Upper lobe of left lung (tissue), 4 donors: Measurements from ENCODE around the gene CBX8.

Source experiments
- CTCF ChIP-seq, 6 experiments: fragments of 450-650 bp in 4 of 6; fragments of 200-600 bp in 2 of 6; sonication (generic) in 2 of 6; IDR thresholded peaks; one replicate each; pipeline ENCODE4 v1.5.1; 2016 to 2019; ENCODE audit warnings: antibody characterized with exemption in 6 of 6
- EP300 ChIP-seq, 4 donors: sonication (generic); formaldehyde crosslinking; IDR thresholded peaks; one replicate each; pipeline ENCODE4 v1.5.1; 2017; ENCODE audit warnings: antibody characterized with exemption in 4 of 4, control low read depth in 2 of 4
- POLR2A ChIP-seq, 4 donors: fragments of 450-650 bp; IDR thresholded peaks; one replicate each; pipeline ENCODE4 v1.5.1; 2016 to 2017; ENCODE audit warnings: antibody characterized with exemption in 4 of 4, mild to moderate bottlenecking in 2 of 4
- POLR2AphosphoS5 ChIP-seq, 2 donors: sonication (generic); formaldehyde crosslinking; IDR thresholded peaks; one replicate each; pipeline ENCODE4 v1.5.1; 2017; ENCODE audit warnings: antibody characterized with exemption in 2 of 2

DNA sequence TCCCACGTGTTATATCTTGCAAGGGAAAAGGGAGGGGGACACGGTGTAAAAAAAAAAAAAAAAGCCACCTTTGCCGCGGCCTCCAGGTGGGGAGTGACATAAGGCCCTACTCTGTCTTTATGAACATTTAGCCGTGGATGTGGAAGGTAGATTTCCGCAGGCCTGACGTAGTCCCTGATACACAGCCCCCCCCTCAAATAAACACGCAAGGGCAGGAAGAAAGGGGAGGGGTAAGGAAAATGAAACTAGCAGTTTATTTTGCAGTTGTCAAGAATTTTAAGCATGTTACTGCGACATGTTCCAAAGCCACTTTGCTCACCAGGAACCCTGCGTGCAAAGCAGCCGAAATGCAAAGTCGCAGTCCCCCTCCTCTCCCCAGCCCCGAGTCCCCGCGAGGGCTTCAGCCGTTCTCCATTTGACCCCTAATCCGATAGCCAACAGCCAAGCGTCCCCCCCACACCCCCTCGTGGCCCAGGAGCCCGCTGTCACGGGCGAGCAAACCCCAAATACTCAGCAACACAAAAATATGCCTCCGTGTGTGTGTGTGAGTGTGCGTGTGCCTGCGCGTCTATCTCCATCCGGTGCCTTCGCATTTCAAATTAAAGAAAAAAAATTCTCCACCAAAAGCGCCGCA, 41.1 kb upstream of the CBX8 start:
- TF ChIP-seq CTCF (IDR thresholded peaks at IDR 0.05) (no peak), POLR2A (IDR thresholded peaks at IDR 0.05) (no peak), POLR2AphosphoS5 (IDR thresholded peaks at IDR 0.05) (no peak), EP300 (IDR thresholded peaks at IDR 0.05) (no peak)
